Measurements from ENCODE around the gene BOLA3.

BOLA3 gene

GRCh38 chr2:74095632-74096031 lies 52.1 kb downstream of the BOLA3 start:
- no peaks in the 10 kb centered on the region for H3K4me1 ChIP-seq (ENCODE audit: insufficient read depth, low read length, severe bottlenecking)
- no peaks in the 10 kb centered on the region for H4K20me1 ChIP-seq (ENCODE audit: insufficient read depth, low read length)
- H3K4me3 ChIP-seq (ENCODE audit: low read depth, low read length, poor library complexity, severe bottlenecking): no peak overlapping the region
- no peaks in the 10 kb centered on the region for H3K79me2 ChIP-seq (ENCODE audit: insufficient read depth, low read length)
- H3K36me3 ChIP-seq (ENCODE audit: insufficient read depth, low read length): peaks cover 37% of the 10 kb centered on the region; the same call in 1 of the 2 replicates
- H3F3A ChIP-seq (ENCODE audit: insufficient read depth, low read length): no peaks in the 10 kb centered on the region
- no peak overlapping the region for H3K4me2 ChIP-seq (ENCODE audit: low read length)
- no peak overlapping the region for H2AFZ ChIP-seq (ENCODE audit: low read length)
- no peaks in the 10 kb centered on the region for H3K9me3 ChIP-seq (ENCODE audit: low read length)
- TF ChIP-seq, protein P1, sequence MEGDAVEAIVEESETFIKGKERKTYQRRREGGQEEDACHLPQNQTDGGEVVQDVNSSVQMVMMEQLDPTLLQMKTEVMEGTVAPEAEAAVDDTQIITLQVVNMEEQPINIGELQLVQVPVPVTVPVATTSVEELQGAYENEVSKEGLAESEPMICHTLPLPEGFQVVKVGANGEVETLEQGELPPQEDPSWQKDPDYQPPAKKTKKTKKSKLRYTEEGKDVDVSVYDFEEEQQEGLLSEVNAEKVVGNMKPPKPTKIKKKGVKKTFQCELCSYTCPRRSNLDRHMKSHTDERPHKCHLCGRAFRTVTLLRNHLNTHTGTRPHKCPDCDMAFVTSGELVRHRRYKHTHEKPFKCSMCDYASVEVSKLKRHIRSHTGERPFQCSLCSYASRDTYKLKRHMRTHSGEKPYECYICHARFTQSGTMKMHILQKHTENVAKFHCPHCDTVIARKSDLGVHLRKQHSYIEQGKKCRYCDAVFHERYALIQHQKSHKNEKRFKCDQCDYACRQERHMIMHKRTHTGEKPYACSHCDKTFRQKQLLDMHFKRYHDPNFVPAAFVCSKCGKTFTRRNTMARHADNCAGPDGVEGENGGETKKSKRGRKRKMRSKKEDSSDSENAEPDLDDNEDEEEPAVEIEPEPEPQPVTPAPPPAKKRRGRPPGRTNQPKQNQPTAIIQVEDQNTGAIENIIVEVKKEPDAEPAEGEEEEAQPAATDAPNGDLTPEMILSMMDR (IDR thresholded peaks at IDR 0.05; ENCODE audit: low read length): no peak
- no peak for TF ChIP-seq EZH2 (IDR thresholded peaks at IDR 0.05; ENCODE audit: borderline replicate concordance, low read length)
- H3K27me3 ChIP-seq (ENCODE audit: insufficient read depth, low read length): no peaks in the 10 kb centered on the region
- no peaks in the 10 kb centered on the region for H3K9me2 ChIP-seq (ENCODE audit: low read depth, low read length)
- no peak overlapping the region for H3K9ac ChIP-seq (ENCODE audit: low read length)
- H3K27ac ChIP-seq (ENCODE audit: low read depth, low read length, poor library complexity, severe bottlenecking): no peak overlapping the region

GRCh38 chr2:74094291-74094690 lies 53.4 kb downstream of the BOLA3 start:
- Histone ChIP-seq H3K27ac (ENCODE audit: low read depth, low read length, poor library complexity, severe bottlenecking) (no peak overlapping the region), H3K4me1 (ENCODE audit: insufficient read depth, low read length, severe bottlenecking) (no peaks in the 10 kb centered on the region), H3K4me2 (ENCODE audit: low read length) (no peak overlapping the region), H3K9me3 (ENCODE audit: low read length) (no peaks in the 10 kb centered on the region), H3K36me3 (ENCODE audit: insufficient read depth, low read length) (peaks cover 33% of the 10 kb centered on the region; the same call in 1 of the 2 replicates), H2AFZ (ENCODE audit: low read length) (no peak overlapping the region), H3K79me2 (ENCODE audit: insufficient read depth, low read length) (no peaks in the 10 kb centered on the region), H4K20me1 (ENCODE audit: insufficient read depth, low read length) (no peaks in the 10 kb centered on the region), H3K4me3 (ENCODE audit: low read depth, low read length, poor library complexity, severe bottlenecking) (no peak overlapping the region), H3K9ac (ENCODE audit: low read length) (no peak overlapping the region), H3K9me2 (ENCODE audit: low read depth, low read length) (no peaks in the 10 kb centered on the region), H3F3A (ENCODE audit: insufficient read depth, low read length) (no peaks in the 10 kb centered on the region), H3K27me3 (ENCODE audit: insufficient read depth, low read length) (no peaks in the 10 kb centered on the region)
- TF ChIP-seq EZH2 (IDR thresholded peaks at IDR 0.05; ENCODE audit: borderline replicate concordance, low read length): no peak
- TF ChIP-seq, protein P1 (IDR thresholded peaks at IDR 0.05; ENCODE audit: low read length): no peak

- no peak overlapping the region for H3K9ac ChIP-seq (ENCODE audit: low read length)
- no peaks in the 10 kb centered on the region for H3F3A ChIP-seq (ENCODE audit: insufficient read depth, low read length)
- no peak for TF ChIP-seq EZH2 (IDR thresholded peaks at IDR 0.05; ENCODE audit: borderline replicate concordance, low read length)
- TF ChIP-seq, protein P1 (IDR thresholded peaks at IDR 0.05; ENCODE audit: low read length): no peak
- no peak overlapping the region for H3K4me2 ChIP-seq (ENCODE audit: low read length)
- H3K27me3 ChIP-seq (ENCODE audit: insufficient read depth, low read length): no peaks in the 10 kb centered on the region
- no peak overlapping the region for H3K4me3 ChIP-seq (ENCODE audit: low read depth, low read length, poor library complexity, severe bottlenecking)
- H3K9me2 ChIP-seq (ENCODE audit: low read depth, low read length): no peaks in the 10 kb centered on the region
- H3K36me3 ChIP-seq (ENCODE audit: insufficient read depth, low read length): peaks cover 33% of the 10 kb centered on the region; the same call in 1 of the 2 replicates
- no peak overlapping the region for H3K27ac ChIP-seq (ENCODE audit: low read depth, low read length, poor library complexity, severe bottlenecking)
- no peaks in the 10 kb centered on the region for H3K79me2 ChIP-seq (ENCODE audit: insufficient read depth, low read length)
- H4K20me1 ChIP-seq (ENCODE audit: insufficient read depth, low read length): no peaks in the 10 kb centered on the region
- H2AFZ ChIP-seq (ENCODE audit: low read length): no peak overlapping the region
- no peaks in the 10 kb centered on the region for H3K9me3 ChIP-seq (ENCODE audit: low read length)
- no peaks in the 10 kb centered on the region for H3K4me1 ChIP-seq (ENCODE audit: insufficient read depth, low read length, severe bottlenecking)
Observed at GRCh38 chr2:74093840-74094239, 53.9 kb downstream of the BOLA3 start.

Data from OCI-LY1 (cell line).